Vagina (tissue), 2 donors: ENCODE measurements around the gene ITPK1. TPM values are rescaled to one million over a fixed set of nuclear protein-coding genes. Genes with fewer than 3 reads are reported as not detected.

ENCODE experiments used
- DNase-seq, 2 donors: peaks; one replicate each; pipeline ENCODE4 v3.0.0-alpha.2; 2017; ENCODE audit errors: extremely low spot score in 2 of 2
- H3K27ac ChIP-seq: fragments of 200-600 bp; sonication (generic); one replicate; pipeline ENCODE4 v1.5.1; 2019
- H3K27me3 ChIP-seq: fragments of 200-600 bp; sonication (generic); one replicate; pipeline ENCODE4 v1.5.1; 2019
- H3K36me3 ChIP-seq, 2 donors: fragments of 200-600 bp; sonication (generic); one replicate each; pipeline ENCODE4 v1.5.1; 2017 to 2019
- H3K4me1 ChIP-seq: fragments of 200-600 bp; sonication (generic); one replicate; pipeline ENCODE4 v1.5.1; 2019
- H3K4me3 ChIP-seq, 2 donors: fragments of 200-600 bp; sonication (generic); 1 replicate in 1 of 2; 2 replicates in 1 of 2; pipeline ENCODE4 v1.5.1; 2016 to 2019
- H3K9me3 ChIP-seq: fragments of 200-600 bp; sonication (generic); one replicate; pipeline ENCODE4 v1.5.1; 2019
- POLR2A ChIP-seq, 2 donors: fragments of 450-650 bp; IDR thresholded peaks; one replicate each; pipeline ENCODE4 v1.6.1; 2017; ENCODE audit warnings: antibody characterized with exemption in 2 of 2, mild to moderate bottlenecking in 2 of 2, moderate library complexity in 2 of 2
- POLR2AphosphoS5 ChIP-seq, 2 donors: sonication (generic); formaldehyde crosslinking; IDR thresholded peaks; one replicate each; pipeline ENCODE4 v1.9.0; 2017; ENCODE audit warnings: antibody characterized with exemption in 2 of 2, mild to moderate bottlenecking in 2 of 2, low read depth in 1 of 2; ENCODE audit not compliant: insufficient read depth in 1 of 2
- intact Hi-C: fragments of 100-400 bp; cut with DNase I; formaldehyde crosslinking; loops from one replicate; pipeline ENCODE4 v1.15.1; 2023
- total RNA-seq: library from RNA; depleted of rRNA; stranded (reverse); fragments of >200 nt; gene quantifications from one replicate; pipeline ENCODE4 v1.2.3, GENCODE V29; 2016
- TF ChIP-seq, protein P1 (sequence below), 3 experiments: fragments of 450-650 bp in 2 of 3; fragments of 200-600 bp in 1 of 3; sonication (generic) in 1 of 3; IDR thresholded peaks; one replicate each; pipeline ENCODE4 v1.5.1; 2017 to 2019; ENCODE audit warnings: antibody characterized with exemption in 3 of 3, mild to moderate bottlenecking in 2 of 3, moderate library complexity in 2 of 3

Gene ITPK1
- total RNA-seq, 1 donor from 2014 or later = 49.6 TPM

DNA sequence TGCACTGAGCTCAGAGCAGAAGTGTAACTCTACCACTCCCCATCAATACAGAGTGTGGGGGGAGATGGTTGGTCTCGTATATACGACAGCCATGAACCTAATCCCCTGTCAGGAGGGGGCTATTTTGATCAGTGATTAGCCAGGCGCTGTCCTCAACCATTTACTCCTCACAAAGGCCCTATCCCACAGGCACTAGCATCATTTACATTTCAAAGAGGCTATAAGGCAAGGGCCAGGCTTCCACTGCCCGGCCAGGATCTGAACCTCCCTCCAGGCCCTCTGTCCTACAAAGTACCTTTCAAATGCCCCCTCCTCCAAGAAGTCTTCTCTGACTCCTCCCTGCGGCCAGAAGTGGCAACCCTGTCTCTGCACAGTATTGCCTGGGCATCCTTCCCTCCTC, 74.7 kb downstream of the ITPK1 start:
- Histone ChIP-seq H3K27ac (peak overlapping the region; percentile 68), H3K27me3 (no peaks in the 10 kb centered on the region), H3K36me3 (no peaks in the 10 kb centered on the region), H3K4me1 (peaks cover 81% of the 10 kb centered on the region), H3K4me3 (no peak overlapping the region), H3K9me3 (no peaks in the 10 kb centered on the region)
- no peak for DNase-seq
- intact Hi-C loops = loop anchor here (10.0 kb wide), 1 partner anchor 74 kb away; the partner anchor contains the start of gene ITPK1
- TF ChIP-seq, protein P1, sequence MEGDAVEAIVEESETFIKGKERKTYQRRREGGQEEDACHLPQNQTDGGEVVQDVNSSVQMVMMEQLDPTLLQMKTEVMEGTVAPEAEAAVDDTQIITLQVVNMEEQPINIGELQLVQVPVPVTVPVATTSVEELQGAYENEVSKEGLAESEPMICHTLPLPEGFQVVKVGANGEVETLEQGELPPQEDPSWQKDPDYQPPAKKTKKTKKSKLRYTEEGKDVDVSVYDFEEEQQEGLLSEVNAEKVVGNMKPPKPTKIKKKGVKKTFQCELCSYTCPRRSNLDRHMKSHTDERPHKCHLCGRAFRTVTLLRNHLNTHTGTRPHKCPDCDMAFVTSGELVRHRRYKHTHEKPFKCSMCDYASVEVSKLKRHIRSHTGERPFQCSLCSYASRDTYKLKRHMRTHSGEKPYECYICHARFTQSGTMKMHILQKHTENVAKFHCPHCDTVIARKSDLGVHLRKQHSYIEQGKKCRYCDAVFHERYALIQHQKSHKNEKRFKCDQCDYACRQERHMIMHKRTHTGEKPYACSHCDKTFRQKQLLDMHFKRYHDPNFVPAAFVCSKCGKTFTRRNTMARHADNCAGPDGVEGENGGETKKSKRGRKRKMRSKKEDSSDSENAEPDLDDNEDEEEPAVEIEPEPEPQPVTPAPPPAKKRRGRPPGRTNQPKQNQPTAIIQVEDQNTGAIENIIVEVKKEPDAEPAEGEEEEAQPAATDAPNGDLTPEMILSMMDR (IDR thresholded peaks at IDR 0.05) = no peak
- TF ChIP-seq POLR2AphosphoS5 (IDR thresholded peaks at IDR 0.05; ENCODE audit: insufficient read depth in 1 of 2, low read depth in 1 of 2) = no peak
- no peak for TF ChIP-seq POLR2A (IDR thresholded peaks at IDR 0.05)

DNA sequence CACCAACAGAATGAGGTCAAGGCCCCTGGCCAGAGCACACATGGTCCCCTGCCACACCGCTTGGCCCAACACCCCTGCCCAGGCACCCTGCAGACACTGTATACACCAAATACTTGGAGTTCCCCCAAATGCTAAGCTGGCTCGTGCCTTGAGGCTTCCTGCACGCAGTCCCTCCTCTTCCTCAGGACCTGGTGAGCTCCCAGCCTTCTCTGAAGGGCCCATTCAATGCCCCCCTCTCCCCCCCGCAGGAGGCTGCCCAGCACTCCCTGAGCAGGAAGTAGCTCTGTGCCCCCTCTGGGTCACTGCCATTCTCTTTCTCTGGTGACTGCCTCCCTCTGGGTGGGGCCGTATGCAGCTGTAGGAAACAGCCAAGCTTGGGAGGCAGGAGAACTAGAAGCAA, 75.3 kb downstream of the ITPK1 start:
- H3K36me3 ChIP-seq = no peaks in the 10 kb centered on the region
- H3K27ac ChIP-seq = peak overlapping the region; percentile 68
- peaks cover 81% of the 10 kb centered on the region for H3K4me1 ChIP-seq
- intact Hi-C loops = loop anchor here (10.0 kb wide), 1 partner anchor 74 kb away; the partner anchor contains the start of gene ITPK1
- no peaks in the 10 kb centered on the region for H3K9me3 ChIP-seq
- H3K27me3 ChIP-seq = no peaks in the 10 kb centered on the region
- TF ChIP-seq POLR2AphosphoS5 (IDR thresholded peaks at IDR 0.05; ENCODE audit: insufficient read depth in 1 of 2, low read depth in 1 of 2) (no peak), POLR2A (IDR thresholded peaks at IDR 0.05) (no peak)
- TF ChIP-seq, protein P1 (IDR thresholded peaks at IDR 0.05) = no peak
- no peak overlapping the region for H3K4me3 ChIP-seq
- DNase-seq = no peak

DNA sequence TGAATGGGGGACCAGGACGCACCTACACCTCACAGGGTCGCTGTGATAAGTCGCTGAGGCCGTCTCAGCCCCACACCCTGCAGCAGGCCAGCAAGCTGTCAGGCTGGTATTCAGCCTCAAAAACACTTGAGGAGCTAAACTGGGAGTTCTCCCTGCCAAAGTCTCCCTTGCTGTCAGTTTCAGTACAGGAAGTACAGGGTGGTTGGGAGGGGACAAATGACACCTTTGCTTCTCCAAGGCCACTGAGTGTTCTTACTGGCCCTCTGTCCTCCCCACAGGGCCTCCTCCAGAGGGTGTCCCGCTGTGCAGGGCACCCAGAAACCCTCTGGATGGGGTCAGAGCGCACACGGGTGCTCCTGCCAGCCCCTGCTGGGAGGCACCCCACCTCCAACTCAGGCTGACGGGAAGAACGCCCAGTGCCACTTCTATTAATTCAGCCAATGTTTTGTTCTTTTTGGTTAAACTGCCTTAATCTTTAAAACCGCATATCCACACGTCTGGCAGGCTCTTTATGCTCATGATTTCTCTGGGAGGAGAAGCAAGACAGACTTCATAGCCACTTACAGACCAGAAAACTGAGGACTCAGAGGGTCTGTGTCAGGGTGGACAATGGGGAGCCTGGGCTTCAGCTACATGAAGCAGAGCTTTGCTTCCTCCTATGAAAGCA, 75.9 kb downstream of the ITPK1 start:
- Histone ChIP-seq H3K27me3 (no peaks in the 10 kb centered on the region), H3K4me3 (no peak overlapping the region), H3K36me3 (no peaks in the 10 kb centered on the region), H3K9me3 (no peaks in the 10 kb centered on the region), H3K27ac (peak overlapping the region; percentile 68), H3K4me1 (peaks cover 81% of the 10 kb centered on the region)
- DNase-seq = no peak
- intact Hi-C loops = loop anchor here (10.0 kb wide), 1 partner anchor 75 kb away; the partner anchor contains the start of gene ITPK1
- TF ChIP-seq, protein P1 (IDR thresholded peaks at IDR 0.05) = no peak
- TF ChIP-seq POLR2A (IDR thresholded peaks at IDR 0.05) (no peak), POLR2AphosphoS5 (IDR thresholded peaks at IDR 0.05; ENCODE audit: insufficient read depth in 1 of 2, low read depth in 1 of 2) (no peak)

DNA sequence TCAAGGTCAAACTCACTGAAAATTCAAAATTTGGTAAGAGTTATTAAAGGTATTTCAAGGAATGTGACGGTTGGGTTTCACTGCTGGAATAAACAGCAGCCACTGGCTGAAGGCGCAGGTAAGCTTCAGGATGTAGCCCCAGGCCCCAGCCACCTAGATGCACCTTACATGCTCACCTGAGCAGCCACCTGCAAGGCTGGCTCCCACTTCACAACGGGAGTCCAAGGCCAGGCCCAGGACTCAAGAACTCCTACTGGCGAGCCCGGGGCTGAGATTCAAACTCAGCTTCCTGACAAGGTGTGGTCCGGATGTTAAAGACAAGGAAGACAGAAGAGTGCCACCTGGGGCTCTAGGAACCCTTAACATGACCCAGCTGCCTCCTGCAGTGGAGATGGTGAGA, 78.4 kb downstream of the ITPK1 start:
- intact Hi-C loops = no loop called here
- peaks cover 81% of the 10 kb centered on the region for H3K4me1 ChIP-seq
- TF ChIP-seq, protein P1 (IDR thresholded peaks at IDR 0.05) = no peak
- TF ChIP-seq POLR2AphosphoS5 (IDR thresholded peaks at IDR 0.05; ENCODE audit: insufficient read depth in 1 of 2, low read depth in 1 of 2) (no peak), POLR2A (IDR thresholded peaks at IDR 0.05) (no peak)
- H3K4me3 ChIP-seq = no peak overlapping the region
- H3K36me3 ChIP-seq = no peaks in the 10 kb centered on the region
- H3K27me3 ChIP-seq = no peaks in the 10 kb centered on the region
- DNase-seq = no peak
- peak overlapping the region; percentile 82 for H3K27ac ChIP-seq
- no peaks in the 10 kb centered on the region for H3K9me3 ChIP-seq

DNA sequence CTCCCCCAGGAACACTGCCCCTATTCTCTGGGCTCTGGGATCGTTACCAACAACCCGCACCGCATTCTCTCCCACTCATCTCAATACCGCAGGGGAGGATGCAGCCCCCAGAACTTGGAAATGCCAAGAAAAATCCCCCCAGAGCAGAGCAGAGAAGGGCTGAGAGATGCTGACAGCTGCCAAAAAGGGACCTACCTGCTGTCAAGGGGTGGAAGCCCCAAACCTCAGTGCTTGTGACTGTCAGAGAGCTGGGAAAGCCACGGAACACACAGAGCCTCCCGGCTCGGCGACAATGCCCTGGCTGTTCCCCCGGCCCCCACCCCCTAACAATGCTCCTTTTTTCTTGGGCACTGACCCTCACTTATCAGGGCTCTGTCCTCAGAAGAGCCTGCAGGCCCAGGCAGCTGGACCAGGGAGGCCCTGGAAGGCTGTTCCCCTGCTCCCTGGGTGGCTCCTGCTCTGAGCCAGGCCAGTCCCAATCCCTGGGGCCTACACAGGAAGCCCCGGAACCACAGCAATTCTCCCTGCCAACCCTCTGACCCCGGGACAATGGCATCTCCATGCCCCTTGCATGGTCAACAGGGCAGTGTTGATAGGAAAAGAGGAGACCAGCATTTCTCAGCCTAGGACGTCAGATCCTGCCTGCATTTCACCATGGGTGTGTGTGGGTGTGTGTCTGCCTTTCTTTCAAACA, 78.9 kb downstream of the ITPK1 start:
- Histone ChIP-seq H3K27ac (peak overlapping the region; percentile 82), H3K4me1 (peaks cover 84% of the 10 kb centered on the region), H3K4me3 (no peak overlapping the region), H3K9me3 (no peaks in the 10 kb centered on the region), H3K36me3 (no peaks in the 10 kb centered on the region), H3K27me3 (no peaks in the 10 kb centered on the region)
- TF ChIP-seq, protein P1 (IDR thresholded peaks at IDR 0.05) = no peak
- TF ChIP-seq POLR2A (IDR thresholded peaks at IDR 0.05) = no peak
- DNase-seq = no peak
- intact Hi-C loops = no loop called here
